NCI-H187 (cell line): Measurements from ENCODE around the gene IQSEC3.
"Not testable (repeated sequence)": the region's sequence is repeated elsewhere in the genome, so short reads cannot be mapped to it uniquely, and the experiment has no call there.

ENCODE experiments used
- DNase-seq, 2 experiments: peaks; one replicate each; lab custom pipeline; 2025; lab: John Stamatoyannopoulos, UW

IQSEC3 gene

DNA sequence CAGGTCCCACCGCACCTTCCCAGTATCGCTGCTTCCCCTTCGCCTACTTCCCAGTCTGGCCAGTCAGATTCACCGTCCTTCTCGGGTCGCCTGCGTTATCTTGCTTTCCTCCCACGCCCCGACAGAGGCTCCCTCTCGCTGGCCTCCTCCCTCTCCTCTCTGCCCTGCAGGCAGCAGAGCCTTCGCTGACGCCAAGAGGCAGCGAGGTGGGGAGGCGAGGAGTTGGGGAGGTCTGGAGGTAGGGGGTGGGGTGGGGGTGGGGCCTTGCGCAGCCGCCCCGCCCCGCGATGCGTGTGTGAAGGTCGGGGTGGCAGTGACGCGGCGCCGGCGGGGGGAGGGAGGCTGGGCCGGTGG lies at the start of gene IQSEC3:
IQSEC3 (plus strand) TSS at position 340 of the 354 bp plus-strand sequence. CDS start 116 bp downstream, outside the sequence.
- DNase-seq = not testable (repeated sequence)

DNA sequence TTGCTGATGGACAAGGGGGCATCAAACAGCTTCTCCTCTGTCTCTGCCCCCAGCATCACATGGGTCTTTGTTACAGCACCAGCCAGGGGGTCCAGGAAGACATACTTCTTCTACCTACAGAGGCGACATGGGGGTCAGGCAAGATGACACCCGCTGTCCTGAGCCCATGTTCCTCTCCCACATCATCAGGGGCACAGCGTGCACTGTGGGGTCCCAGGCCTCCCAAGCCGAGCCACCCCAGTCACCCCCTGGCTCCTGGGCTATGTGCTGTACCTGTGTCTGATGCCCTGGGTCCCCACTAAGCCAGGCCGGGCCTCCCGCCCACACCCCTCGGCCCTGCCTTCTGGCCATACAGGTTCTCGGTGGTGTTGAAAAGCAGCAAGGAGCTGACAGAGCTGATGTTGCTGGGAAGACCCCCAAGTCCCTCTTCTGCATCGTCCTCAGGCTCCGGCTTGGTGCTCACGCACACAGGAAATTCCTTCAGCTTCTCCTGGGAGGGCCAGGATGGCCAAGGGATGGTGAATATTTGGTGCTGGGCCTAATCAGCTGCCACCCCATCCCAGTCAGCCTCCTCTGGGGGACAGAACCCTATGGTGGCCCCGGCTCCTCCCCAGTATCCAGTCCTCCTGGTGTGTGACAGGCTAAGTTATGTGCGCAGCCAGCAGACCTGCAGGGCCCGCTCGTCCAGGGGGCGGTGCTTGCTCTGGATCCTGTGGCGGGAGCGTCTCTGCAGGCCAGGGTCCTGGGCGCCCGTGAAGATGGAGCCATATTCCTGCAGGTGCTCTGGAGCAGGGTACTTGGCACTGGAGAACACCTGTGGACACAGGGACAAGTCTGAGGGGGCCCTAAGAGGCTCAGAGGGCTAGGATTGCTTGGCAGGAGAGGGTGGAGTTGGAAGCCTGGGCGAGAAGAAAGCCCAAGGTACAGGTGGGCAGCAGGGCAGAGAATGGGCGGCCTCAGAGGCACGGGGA lies 48.9 kb upstream of the IQSEC3 start:
- not testable (repeated sequence) for DNase-seq

GRCh38 chr12:18821-19567 lies 47.6 kb upstream of the IQSEC3 start:
- not testable (repeated sequence) for DNase-seq

GRCh38 chr12:19906-20305 lies 46.7 kb upstream of the IQSEC3 start:
- DNase-seq = not testable (repeated sequence)

GRCh38 chr12:20757-21156 lies 45.8 kb upstream of the IQSEC3 start:
- DNase-seq = no peak

DNA sequence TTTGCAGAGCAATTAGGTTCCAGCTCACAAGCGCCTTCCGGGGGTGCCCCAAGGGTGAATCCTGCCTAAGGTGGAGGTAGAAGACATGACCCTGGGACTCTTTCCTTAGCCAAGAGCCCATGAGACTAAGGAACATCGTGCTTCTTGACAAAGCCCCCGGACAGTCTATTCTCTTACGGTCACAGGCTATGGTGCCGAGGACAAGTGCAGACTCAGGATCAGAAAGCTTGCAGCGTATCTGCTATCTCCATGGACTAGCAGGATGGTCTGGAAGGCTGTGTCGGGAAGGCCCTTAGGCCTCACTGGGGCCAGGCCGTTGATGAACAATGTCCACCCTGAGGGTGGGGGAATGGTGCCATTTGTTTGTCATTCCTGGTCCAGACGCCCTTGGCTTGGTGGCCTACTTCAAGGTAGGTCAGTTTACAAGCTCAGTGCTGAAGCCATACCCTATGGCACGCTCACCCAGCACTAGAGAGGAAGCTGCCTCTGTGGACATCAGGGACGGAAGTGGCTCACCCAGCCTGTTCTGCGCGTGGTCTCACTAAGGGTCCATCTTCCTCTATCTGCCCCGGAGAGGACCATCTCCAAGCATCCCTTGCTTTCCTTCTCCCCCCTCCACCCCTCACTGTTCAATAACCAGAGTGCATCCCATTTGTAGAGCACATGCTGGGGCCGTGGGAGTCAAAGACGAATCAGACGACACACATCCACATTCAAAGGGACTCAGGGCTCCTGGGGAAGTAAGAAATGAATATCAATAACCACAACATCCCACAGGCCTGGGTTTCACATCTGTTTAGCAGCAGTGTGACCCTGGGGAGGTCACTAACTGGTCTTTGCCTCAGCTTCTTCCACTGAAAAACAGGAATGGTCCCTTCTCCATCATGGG lies 45.0 kb upstream of the IQSEC3 start:
- no peak for DNase-seq

GRCh38 chr12:22190-22529 lies 44.4 kb upstream of the IQSEC3 start:
- no peak for DNase-seq

GRCh38 chr12:22530-23201 lies 43.9 kb upstream of the IQSEC3 start:
- no peak for DNase-seq

GRCh38 chr12:27904-28303 lies 38.7 kb upstream of the IQSEC3 start:
- DNase-seq = not testable (repeated sequence)

- DNase-seq = not testable (repeated sequence)
Observed at GRCh38 chr12:38775-39174, 27.8 kb upstream of the IQSEC3 start.

GRCh38 chr12:39555-40265 lies 26.9 kb upstream of the IQSEC3 start:
- not testable (repeated sequence) for DNase-seq

DNA sequence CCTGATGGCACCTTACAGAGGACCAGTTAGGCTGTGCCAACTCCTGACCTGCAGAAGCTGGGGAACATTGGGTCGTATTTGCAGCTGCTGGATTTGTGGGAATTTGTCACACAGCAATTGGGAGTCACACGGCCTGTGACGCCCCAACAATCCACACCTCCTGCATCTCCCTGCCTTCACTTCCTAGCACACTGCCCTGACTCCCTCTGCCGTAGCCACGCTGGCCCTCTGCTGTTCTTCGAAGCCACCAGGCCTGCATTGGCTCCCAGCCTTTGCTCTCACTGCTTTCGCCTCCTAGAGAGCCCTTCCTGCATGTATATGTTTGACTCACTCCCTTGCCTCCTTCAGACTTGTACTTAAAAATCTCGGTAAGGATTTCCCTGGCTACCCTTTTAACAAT lies 22.2 kb upstream of the IQSEC3 start:
- not testable (repeated sequence) for DNase-seq

DNA sequence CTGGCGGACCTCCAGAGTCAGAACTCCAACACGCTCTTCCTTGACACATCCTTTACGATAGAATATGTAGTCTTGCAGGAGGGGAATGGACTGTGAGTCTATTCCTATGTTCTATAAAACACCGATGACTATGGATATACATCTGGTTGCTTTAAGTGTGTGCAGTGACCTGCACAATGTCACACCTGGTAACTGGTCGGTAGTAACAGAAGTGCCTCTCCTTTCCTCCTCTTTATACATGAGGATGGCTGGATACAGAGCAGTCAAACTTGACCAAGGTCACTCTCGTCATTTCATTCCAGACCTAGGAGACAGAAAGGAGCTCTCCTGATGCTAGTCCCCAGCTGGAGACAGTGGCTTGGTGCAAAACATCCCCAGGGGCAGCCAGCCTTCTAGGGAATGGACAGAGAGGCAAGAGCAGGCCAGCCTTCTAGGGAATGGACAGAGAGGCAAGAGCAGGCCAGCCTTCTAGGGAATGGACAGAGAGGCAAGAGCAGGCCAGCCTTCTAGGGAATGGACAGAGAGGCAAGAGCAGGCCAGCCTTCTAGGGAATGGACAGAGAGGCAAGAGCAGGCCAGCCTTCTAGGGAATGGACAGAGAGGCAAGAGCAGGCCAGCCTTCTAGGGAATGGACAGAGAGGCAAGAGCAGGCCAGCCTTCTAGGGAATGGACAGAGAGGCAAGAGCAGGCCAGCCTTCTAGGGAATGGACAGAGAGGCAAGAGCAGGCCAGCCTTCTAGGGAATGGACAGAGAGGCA lies 21.2 kb upstream of the IQSEC3 start:
- DNase-seq = not testable (repeated sequence)

DNA sequence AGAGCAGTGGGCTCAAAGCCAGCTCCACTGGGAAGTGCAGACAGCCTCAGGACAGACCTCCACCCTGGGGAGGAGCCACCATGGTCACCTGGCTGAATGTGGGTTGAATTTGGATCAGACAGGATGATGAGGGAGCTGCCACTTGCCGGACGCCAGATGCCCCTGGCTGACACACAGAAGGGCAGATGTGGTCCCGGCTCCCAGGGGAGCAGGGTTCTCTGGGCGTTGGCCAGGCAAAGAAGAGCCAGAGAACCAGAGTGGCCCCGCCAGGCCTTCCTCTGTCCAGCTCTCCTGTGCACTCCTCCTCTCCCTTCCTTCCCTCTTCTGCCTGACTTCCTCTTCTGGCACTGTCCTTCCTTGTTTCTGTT lies 20.6 kb upstream of the IQSEC3 start:
- not testable (repeated sequence) for DNase-seq

- not testable (repeated sequence) for DNase-seq
Observed at GRCh38 chr12:46542-46941, 20.0 kb upstream of the IQSEC3 start.

GRCh38 chr12:47699-48226 lies 18.8 kb upstream of the IQSEC3 start:
- not testable (repeated sequence) for DNase-seq

GRCh38 chr12:49149-49548 lies 17.4 kb upstream of the IQSEC3 start:
- DNase-seq = not testable (repeated sequence)

DNA sequence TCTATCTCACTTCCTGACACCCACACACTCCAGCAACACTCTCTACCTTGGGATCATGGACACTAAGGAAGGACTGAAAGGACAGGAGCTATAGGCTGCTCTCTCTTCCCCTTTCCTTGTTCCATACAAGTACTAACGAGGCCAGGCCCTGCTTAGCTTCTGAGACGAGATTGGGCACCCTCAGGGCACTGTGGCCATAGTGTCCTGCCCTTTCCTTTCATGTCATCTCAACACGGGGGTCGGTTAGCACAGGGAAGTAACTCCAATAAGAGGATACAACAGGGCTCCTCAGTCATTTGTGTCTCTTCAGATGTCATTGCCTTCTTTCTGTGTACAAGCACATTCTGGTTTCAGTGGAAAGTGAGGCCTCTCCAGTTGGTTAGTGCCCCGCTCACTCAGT lies 15.5 kb upstream of the IQSEC3 start:
- DNase-seq = not testable (repeated sequence)

DNA sequence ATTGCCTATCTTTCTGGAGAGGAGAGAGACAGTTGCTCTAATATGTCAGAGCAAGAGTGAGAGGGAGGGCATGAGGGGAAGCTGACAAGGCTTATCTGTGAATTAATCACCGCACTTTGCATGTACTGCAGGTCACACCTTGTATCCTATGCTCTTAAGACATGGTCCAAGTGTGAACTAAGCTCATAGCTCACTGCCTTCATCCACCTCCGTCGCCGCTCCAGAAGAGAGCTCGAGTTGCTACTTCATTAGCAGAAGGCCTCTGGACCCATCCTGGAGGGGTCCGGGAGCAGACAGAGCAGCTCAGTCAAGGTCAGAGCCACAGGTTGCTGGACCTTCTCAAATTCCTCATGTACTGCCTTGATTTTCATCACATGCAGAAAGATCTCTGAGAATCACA lies 14.6 kb upstream of the IQSEC3 start:
- DNase-seq = not testable (repeated sequence)
